Measurements from ENCODE around the gene TRDN.

TRDN gene, protein sequence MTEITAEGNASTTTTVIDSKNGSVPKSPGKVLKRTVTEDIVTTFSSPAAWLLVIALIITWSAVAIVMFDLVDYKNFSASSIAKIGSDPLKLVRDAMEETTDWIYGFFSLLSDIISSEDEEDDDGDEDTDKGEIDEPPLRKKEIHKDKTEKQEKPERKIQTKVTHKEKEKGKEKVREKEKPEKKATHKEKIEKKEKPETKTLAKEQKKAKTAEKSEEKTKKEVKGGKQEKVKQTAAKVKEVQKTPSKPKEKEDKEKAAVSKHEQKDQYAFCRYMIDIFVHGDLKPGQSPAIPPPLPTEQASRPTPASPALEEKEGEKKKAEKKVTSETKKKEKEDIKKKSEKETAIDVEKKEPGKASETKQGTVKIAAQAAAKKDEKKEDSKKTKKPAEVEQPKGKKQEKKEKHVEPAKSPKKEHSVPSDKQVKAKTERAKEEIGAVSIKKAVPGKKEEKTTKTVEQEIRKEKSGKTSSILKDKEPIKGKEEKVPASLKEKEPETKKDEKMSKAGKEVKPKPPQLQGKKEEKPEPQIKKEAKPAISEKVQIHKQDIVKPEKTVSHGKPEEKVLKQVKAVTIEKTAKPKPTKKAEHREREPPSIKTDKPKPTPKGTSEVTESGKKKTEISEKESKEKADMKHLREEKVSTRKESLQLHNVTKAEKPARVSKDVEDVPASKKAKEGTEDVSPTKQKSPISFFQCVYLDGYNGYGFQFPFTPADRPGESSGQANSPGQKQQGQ

DNA sequence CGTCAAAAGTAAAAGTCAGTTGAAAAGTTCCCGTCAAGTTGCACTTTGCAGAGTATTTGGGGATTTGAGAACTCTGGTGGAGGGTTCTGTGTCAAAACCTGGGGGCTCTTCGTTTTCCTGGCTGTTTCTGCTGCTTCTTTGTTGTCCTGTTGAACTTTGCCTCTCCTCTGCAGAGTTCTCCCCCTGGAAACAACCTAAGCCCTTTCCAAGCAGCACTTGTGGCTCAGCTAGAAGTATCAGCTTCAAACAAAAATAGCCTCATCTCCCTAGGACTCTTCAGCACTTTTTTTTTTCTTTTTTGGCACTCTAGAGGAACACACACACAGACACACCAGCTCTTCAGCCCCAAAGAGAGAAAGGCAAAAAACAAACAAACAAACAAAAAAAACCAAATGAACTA is at the start of gene TRDN:
Gene TRDN (minus strand): TSS at position 169 of the 400 bp plus-strand sequence. CDS start 175 bp downstream, outside the sequence.
- DNase-seq = no peak

DNA sequence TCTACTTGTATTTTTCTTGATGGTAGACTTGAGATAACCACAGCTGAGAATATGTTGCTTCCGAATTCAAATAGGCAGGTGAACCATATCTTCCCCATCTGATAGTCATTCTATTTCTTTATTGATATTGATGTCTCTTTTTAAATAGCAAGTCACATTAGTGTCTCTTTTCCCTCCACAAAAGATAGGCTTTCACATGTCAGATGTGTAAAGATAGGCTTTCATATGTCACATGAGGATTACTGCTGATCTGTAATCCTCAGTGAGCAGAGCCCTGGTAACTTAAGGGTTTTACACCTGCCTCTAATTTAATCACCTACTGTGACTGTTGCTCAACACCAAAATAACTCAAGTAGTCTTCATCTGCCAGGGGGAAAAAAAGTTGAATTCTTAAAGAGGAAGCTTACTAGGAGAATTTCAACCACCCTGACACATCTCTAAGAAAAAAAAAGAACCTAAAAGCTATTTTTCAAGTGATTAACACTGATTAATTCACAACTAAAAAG is 45.3 kb upstream of the TRDN start:
- no peak for DNase-seq

DNA sequence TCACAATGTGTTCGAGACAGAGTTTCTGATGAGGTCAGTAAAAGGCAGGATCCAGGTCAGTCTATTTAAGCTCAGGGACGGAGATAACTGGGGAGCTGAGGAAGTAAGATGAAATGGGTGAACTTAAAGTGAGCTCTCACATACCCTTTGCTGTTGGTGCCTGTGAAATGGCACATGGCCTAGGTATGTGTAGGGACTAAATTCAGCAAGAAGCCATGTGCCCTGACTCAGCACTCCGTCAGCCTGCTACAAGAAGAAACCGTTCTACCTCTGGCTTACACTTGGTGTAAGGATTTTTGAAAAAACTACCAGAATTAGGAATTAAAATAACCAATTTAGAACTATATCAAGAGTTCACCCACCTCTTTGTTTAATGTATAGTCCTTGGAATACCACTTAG is 41.1 kb upstream of the TRDN start:
- DNase-seq = no peak

DNA sequence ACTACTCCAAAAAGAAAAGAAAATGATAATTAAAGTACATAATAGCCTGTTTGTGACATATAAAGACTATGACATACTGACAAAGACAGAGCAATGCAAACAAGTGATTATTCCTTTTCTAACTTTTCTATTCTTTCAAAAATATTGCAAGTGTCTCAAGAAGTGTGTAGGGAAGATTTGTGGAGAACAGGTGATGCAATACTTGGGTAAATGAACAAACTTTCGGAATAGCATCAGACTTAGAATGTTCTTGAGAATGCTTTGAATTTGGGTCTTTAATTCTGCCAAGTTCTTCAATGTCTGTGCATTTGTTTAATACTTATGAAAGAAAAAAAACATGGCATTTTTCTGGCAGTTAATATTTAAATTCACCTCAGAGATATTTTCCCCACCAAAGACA is 40.0 kb upstream of the TRDN start:
- DNase-seq = no peak

DNA sequence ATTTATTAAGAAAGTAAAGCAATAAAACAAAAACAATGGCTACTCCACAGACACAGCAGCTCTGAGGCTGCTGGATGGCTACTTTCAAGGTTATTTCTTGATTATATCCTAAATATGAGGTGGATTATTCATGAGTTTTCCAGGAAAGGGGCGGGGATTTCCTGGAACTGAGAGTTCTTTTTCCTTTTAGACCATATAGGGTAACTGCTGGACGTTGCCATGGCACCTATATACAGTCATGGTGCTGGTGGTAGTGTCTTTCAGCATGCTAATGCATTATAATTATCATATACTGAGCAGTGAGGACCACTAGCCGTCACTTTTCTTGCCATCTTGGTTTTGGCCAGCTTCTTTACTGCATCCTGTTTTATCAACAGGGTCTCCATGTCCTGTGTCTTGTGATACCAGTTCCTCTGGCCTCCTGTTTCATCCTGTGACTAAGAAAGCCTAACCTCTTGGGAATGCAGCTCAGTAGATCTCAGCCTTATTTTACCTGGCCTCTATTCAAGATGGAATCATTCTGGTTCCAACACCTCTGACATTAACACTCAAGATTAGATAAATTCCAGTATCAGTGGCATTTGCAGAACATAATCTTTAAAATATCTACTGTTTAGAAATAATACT is 32.3 kb upstream of the TRDN start:
- no peak for DNase-seq

DNA sequence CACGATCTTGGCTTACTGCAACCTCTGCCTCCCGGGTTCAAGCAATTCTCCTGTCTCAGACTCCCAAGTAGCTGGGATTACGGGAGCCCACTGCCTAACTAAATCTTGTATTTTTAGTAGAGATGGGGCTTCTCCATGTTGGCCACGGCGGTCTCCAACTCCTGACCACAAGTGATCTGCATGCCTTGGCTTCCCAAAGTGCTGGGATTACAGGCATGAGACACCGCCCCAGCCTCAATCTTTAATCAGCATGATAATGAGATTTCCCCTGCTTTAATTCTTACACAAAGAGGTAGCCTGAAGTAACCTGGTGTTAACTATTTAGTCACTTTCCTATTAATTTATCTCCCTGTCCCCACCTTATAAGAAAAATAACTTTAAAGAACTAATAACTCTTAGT is 31.3 kb upstream of the TRDN start:
- DNase-seq = no peak

DNA sequence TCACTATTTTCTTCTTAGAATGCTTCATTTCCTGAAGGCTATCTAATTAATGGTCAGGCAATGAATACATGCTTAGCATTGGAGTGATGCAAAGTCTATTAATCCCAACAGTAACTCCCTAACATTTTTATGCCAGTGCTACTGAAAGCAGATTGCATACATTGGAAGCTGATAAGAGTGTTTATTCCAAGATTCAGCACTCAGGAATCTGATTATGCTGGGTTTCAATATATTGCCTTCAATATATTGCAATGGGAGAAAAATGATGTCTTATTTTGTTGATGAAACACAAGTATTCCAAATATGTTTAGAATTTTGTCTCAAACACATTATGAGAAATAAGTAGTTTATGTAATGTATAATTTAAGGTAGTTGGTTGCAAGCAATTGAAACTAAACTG is 26.7 kb upstream of the TRDN start:
- no peak for DNase-seq

DNA sequence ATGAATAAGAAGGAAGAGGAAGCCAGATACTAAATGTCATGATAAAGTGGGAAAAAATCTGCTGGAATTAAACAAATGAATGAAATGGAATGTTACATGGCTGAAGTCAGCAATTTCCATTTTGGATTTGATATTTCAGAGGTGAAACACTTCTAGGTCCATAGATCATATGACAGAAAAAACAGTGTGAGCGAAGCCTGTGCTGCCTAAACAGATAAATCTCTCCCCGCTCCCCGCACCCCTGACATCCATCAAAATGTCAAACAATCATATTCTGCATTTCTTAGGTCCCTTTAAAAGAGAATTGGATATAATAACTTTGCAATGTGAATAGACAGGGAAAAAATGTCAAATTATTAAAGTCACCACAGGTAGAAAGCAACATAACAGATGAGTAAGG is 26.0 kb upstream of the TRDN start:
- no peak for DNase-seq

DNA sequence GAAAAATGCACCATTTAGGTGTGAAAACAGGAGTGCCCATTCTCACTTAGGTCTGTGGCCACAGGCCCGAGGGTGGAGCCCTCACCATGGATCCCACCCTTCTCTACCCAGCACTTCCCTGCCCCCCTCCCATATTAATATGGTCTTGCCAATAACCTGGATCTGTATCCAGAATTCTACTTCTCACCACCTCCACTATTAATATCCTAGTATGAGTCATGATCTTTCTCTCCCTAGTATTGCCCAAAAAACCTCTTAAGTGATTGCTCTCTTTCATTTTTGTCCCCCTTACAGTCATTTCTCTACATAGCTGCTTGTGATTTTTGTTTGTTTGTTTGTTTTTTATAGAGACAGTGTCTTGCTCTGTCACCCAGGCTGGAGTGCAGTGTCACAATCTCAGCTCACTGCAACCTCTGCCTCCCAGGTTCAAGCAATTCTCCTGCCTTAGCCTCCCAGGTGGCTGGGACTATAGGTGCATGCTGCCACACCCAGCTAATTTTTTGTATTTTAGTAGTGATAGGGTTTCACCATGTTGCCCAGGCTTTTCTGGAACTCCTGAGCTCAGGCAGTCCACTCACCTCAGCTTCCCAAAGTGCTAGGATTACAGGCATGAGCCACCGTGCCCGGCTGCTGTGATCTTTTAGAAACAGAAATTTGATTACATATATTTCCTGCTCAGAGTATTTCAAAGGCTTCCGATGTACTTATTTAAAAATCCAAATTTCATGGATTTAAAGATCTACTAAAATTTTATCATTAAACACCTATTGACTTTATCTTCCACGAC is 24.5 kb upstream of the TRDN start:
- no peak for DNase-seq

DNA sequence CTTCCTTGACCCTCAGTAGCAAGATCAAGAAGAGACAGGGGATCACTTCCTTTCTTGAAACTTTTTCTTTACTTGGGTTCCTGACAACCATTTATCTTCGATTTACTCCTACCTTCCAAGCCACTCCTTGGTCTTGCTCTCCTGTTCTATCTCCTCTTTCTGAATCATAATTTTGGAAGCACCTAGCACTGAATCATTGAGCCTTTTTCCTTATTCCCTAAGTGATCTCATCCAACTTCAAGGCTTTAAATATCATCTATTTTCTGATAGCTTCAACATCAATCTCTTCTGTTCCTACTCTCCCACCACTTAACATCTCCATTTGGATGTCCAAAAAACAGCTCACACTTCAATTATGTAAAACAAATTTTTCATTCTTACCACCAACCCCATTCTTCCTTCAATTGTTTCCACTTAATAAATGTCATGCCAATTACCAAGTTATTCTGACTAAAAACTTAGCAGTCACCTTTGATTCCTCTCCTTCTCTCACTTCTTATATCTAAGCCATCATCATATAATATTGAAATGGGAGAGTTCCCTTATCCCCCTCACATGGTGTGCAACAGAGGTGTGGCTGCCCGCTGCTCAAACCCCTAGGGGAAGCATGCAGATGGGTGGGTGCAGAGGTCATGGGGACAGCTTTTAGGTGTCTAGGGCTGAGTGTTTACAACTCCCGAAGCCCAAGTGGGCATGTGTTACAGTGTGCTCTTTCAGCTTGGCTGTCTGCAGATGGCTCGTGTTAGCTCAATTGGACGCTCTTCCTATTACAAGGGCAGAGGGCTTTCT is 23.4 kb upstream of the TRDN start:
- DNase-seq = no peak

DNA sequence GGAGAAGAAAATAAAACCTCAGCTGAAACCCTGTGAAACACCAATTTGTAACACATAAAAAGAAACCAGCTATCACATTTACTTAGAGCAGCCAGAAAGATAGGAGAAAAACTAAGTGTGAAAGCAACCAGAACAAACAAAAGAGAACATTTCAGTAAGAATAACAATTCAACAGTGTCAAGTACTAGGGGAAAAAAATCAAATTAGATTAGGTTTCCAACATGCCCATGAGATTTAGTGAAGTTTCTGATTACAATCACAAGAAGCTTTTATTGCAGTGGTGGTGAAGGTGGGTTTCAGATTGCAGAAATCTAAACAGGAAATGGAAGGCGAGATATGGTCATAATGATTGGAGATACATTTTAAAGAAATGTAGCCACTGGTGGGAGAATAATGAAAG is 22.1 kb upstream of the TRDN start:
- no peak for DNase-seq

DNA sequence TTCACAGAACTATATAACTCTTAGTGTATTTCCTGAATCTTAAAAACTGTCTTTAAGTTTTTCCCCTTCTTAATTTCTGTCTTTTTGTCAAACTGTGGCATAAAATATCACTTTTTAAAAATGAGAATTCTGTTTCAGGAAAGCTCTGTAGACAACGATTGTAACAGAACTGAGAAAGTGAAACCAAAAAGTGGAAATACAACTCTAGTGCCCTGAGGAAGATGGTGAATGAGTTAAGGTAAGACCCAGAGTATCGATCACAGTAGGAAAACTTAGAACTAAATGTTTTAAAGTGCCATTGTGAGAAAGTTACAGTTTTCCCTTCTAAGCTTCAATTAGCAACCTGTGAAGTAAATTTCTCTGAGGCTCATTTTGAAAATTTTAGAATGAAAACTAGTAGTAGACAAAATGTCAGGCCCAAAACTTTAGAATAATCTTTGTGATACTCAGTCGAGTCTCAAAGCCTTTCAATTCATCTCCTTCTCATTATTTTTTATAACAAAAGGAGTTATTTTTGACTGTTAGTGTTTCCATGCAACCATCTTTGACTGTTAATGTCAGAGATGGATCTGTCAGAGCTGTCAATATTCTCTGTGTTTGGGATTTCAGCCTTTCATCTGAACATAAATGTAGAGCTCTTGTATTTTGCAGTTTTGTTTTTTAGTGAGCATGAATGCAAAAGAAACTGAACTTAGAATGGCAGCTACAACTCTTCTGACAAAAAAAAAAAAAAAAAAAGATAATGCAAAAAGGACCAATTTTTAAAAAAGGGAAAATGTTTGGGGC is 19.0 kb upstream of the TRDN start:
- DNase-seq = no peak

DNA sequence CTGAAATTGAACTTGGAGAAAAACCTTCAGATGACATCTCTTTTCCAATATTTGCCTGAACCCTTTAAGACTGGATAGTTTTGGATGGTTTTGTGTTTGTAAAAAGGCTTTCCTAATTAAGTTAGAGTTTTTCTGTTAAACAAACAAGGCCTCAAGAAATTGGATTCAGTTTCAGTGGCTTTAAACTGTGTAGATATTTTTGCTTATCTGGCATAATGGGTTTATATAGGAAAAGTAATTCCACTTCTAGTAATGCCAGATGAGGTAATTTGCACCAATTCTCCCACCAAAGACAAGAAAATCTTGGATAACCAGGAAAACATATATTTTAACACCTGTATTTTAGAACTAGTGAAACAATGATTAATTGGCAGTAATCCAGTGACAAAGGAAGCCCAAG is 12.0 kb upstream of the TRDN start:
- no peak for DNase-seq

DNA sequence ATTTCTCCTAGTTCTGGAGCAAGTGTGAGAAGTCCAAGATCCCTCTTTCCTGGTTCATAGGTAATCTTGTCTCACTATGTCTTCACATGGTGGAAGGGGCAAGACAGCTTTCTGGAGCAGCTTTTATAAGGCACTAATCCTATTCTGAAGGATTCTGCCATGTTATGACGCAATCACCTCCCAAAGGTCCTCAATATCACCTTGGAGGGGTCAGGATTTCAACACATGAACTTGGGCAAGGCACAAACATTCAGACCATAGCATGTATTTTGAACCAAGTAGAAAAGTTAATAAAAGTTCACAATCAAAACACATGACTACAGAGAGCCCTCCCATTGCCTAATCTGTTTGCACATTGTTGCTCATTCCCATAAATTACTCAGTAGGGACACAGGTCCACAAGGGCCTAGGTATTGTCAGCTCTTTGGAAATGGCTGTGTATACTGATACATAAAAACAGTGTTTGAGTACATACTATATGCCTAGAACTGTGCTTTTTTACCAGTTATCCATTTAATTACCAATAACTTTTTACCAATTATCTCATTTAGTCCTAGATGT is 11.3 kb upstream of the TRDN start:
- DNase-seq = no peak

DNA sequence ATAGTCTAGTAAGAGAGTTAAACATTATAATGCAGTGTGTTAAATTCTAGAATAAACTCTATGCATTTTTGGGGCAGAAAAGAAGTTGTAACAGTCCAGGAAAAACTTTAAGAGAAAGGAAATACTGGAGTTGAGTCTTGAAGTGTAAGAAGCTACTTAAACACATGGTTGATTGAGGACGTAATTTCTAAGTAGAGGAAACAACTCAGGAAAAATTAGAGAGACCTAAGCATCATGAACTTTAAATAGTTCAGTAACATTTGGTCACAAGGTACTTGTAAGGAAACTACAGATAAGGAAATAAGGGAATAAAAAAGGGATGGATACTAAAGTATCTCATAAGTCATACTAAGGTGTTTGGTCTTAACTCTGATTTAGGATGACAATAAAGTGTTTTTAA is 4.7 kb upstream of the TRDN start:
- DNase-seq = no peak

DNA sequence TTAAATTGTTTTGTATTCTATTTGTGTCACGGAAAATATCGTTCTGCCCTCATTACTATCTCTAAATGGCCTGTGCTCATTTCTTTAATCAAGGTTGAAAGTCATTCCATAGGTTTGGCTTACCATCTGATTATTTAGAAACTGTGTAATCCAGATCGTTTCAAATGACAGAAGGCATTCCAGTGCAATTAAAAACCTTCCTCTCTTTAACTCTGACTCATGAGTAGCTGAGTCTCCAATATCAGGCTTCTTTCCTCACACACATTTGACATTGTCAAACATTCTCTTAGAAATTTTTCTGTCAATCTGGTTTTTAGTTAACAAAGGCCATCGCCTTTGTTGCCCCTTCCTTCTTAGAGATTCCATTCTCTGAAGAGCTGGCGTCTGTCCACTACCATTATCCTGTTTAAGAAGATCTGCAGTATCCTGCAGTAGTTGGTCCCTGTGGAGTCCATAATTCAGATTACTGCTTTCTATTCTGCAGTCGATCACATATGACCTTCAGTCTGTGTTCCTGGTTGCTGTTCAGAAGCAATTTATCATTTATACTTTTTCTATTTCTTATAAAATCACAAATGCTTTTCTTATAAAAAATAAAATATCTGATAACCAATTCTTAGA is 3.9 kb upstream of the TRDN start:
- DNase-seq = no peak

DNA sequence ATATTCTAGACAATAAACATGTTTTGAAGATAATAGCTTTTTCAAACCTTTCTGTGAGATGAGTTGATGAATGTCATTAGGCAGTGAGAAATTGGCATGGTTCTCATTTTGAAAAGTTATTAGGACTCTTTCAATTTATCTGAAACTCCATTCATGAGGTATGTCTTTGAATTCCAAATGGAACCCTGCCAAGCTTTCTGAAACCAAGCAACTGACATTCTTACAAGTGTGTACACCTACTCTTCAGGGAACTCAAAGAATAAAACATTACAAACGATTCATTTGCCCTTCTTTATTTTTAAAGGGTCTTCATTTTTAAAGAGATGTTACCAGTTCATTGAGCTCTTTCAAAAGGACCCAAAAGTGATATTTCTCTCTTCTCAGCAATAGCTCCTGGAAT is 2.1 kb upstream of the TRDN start:
- DNase-seq = no peak

DNA sequence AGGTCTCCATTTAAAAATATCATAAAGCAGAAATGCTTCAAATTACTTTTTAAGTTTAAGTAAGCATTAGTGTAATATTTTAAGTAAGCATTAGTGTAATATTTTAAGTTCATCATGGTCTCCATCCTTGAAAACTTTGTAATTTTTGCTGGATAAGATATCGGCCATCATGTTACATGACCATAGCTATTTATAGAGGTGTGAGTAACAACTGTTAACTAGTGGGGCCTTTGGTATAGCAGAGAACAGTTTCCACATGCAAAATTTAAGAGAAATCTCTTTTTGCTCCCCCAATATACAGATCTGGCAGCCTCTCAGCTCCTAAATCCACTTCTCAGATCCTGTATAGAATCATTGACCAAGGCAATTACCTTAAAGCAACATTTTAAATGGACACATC is 468 bp downstream of the TRDN start:
- no peak for DNase-seq

DNA sequence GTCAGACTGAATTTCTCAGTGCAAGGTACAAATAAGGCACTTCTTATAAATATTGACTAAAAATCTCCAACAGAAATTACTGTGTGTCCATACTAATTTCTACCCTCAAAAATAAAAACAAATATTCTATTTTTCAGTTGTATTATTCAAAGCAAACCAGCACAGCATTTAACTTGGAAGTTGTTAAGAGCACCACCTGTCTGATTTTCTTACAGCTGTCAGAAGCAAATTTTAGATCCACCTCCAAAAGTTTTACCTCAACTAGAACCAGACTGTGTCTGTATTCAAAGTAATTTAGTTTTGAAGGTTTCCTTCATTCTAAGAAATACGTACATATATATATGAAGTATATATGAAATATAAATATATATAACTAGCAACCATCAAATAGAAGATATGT is 1.2 kb downstream of the TRDN start:
- DNase-seq = no peak

DNA sequence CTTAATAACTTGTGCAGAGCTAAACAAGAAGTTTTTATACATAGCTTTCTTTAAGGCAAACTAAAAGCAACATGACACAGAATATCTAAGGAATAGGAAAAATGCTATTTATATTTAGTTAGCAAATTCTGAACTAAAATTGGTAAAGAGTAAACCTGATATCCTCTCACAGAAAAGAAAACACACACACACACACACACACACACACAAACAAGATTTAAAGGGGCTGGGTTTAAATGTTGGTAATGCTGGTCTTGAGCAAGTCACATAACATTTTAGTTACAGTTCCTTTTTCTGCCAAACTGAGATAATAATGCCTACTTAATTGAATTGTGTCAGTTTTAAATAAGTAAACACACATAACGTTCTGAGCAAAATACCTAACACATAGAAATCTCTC is 1.6 kb downstream of the TRDN start:
- DNase-seq = no peak

DNA sequence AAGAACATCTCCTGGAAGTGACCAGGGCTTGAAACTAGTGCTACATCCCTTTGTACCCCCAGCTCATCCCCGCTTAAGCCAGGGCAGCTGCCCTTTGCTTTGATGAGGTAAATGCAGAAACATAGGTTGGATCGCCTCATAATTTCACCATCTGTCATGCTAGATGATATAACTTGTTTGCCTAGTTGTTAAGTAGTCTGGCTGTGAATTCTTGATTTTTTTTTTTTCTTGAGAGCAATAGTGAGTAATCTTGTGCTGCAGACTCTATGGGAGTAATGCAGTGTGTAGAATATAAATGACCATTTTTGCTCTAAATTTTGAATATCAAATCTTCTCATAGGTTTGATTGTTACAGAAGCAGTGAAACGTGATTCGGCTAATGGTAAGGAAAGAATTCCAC is 4.1 kb downstream of the TRDN start:
- DNase-seq = no peak
